Fibroblast of skin of abdomen (primary cell): ENCODE measurements around the gene ARID1B.

Experiments used
- DNase-seq: peaks from one replicate; pipeline ENCODE4 v3.0.0-alpha.2; 2013

ARID1B gene

DNA sequence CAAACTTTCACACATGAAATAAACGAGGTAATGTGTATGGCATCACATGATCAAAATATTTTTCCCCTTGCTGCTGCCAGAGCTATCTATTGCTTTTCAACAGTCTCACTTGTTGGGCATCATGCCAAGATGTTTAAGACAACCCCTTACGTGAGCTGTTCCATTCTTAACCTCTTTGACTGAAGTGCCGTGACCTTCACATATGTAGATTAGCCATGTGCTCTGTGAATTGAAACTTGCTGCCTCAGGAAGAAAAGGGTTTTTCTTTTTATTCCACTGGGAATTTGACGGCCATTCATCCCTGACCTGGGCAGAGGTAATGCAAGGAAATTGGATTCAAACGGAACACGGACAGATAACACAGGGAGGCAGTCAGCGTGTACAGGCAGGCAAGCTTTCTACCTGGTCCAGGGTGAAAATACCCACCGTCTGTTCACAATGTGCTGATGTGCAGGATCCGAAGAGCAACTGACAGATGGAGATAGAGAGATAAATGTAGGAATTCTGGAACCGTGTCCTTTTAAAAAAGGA lies 14.2 kb downstream of the ARID1B start:
- DNase-seq = peak; percentile 68

DNA sequence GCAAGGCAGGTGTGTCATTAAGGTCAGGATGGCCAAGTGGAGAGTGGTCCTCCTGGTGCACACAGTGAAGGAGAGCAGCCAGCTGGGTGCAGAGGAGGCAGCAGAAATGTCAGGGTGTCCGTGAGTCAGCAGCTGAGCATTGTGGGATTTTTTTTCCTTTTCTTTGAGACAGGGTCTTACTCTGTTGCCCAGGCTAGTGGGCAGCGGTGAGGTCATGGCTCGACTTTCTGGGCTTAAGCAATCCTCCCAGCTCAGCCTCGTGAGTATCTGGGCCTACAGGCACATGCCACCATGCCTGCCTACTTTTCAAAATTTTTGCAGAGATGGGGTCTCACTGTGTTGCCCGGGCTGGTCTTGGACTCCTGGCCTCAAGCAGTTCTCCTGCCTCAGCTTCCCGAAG lies 16.0 kb downstream of the ARID1B start:
- DNase-seq = no peak

DNA sequence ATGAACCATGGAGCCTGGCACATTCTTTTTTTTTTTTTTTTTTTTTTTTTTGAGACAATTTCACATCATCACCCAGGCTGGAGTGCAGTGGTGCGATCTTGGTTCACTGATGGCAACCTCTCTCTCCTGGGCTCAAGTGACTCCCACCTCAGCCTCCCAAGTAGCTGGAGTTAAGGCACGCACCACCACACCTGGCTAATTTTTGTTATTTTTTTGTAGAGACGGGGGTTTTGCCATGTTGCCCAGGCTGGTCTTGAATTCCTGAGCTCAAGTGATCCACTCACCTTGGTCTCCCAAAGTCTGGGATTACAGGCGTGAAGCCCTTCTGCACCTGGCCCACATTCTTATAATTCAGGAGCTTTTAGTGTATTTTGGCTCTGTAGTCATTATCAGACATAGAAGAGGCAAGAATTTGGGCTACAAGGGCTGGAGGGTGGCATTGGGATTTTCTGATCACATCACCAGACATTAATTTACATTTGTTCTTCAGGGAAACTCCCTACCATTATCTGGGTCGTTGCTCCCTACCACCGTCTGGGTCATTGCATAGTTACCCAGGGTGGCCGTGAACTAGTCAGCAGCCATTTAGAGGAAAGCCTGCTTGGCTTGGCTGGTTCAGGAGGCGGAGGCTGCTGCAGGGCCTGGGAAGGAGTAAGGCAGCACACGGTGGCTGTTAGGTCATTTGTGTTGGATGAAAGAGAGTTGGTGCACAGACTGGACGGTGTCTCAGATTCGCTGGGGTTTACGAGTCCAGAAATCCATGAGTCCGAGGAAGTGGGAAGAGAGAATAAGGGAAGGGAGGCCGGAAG lies 17.6 kb downstream of the ARID1B start:
- DNase-seq = no peak

DNA sequence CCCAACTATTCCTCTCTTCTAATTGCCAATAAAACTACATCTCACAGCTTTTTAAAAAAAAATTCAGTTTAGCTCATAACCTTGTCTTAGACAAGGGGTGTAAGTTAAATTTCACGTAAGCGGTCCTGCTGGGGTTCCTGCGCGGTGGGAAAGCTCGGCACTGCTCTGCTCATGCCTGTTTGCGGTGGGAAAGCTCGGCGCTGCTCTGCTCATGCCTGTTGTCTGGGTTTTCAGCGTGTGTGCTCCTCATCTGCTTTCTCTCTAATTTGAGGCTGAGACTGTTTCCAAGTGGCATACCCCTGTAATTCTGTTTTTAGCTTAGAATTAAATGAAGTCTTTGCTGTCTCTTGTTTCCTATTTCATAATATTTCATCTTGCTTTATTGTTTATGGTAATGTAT lies 18.6 kb downstream of the ARID1B start:
- DNase-seq = peak; percentile 33

DNA sequence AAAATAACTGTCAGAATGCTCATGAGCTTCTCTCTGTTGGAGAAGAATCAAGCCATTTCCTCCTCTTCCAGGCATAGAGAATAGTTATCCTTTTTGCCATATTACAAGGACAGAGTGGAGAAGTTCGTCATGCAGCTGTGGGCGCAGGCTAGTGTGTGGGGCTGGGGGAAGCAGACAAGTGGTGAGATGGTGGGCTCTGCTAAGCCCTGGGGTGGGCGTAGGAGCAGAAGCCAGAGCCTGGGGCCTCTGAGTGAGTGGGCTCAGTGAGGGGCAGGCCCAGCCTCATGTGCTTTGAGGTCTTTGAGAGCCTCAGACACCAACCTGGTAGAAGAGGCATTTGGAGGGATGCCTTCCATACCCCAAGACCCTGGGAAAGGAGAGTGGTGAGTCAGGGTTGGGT lies 19.4 kb downstream of the ARID1B start:
- DNase-seq = no peak

DNA sequence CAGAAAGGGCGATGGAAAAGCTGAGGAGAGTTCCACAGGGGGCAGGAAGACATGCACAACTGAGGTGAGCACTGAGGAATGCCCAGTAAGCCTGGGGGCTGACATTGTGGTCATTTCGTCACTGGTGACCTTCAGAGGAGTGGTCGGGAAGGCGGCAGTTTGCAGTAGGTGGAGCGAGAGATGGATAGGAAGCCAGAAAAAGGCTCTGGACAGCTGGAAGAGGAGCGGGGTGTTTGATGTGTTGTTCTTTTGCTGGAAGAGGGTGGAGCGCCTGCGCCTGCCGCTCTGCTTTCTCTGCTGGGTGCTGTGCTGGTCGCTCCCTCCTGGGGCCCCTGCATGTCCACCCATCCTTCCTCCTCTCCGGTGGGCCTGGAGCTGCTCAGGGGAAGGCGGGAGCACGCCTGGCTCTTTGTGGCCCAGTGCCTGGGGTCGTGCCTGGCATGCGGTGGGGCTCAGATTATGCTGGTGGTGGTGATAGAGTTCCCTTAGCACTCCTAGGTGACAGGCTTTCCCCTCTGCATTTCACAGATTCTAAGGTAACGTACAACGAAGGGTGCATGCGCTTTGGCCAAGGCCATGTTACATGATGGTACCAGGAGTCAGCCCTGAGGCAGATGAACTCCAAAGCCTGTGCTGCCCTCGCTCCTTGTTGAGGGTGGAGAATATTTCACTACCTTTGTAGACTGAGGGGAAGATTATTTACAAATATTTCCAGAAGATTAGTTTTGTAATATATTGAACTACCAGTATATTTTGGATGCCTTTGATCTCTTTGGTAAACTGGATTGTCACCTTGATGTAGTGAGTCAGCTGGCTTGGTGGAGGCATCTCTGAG lies 20.9 kb downstream of the ARID1B start:
- DNase-seq = no peak

DNA sequence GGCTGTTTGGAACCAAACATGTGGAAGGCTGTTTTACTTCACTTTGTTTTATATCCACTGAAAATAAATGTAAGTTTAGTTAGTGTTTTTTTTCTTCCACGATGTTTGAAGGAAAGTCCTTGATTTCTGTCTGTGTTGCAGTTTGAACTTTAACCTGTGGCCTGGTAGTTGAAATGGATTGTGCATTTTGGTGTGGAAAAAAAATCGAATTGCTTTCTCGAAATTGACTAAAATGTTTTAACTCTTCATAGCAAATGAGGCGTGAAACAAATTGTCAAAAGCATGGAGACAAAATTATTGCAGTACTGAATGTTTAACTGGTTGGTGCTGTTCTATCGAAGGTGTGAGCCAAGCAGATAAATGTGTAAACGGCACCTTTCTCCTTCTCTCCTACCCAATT lies 24.5 kb downstream of the ARID1B start:
- no peak for DNase-seq

DNA sequence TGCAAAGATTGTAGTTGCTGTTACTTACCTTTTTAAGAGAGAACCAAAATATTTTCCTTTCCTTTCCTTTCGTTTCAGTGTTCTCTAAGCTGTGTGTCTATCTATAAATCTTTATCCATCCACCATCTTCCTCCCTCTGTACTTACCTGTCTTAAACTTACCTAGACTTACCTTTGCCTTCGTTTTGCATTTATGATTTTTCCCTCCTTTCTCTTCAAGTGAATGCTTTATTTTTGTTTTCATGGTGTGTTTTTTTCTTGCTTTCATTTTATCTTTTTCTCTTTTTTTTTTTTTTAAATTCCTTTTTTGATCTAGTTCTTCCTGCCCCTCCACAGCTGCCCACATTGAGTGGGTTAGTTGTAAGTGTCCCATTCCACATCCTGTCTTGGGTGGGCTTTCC lies 26.2 kb downstream of the ARID1B start:
- DNase-seq = no peak

DNA sequence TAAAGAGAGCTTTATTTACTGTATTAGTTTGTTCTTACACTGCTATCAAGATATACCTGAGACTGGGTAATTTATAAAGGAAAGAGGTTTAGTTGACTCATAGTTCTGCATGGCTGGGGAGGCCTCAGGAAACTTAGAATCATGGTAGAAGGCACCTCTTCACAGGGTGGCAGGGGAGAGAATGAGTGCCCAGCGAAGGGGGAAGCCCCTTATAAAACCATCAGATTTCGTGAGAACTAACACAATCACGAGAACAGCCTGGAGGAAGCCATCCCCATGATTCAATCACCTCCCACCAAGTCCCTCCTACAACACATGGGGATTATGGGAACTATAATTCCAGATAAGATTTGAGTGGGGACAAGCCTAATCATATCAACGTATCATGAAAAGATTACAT lies 27.2 kb downstream of the ARID1B start:
- no peak for DNase-seq

DNA sequence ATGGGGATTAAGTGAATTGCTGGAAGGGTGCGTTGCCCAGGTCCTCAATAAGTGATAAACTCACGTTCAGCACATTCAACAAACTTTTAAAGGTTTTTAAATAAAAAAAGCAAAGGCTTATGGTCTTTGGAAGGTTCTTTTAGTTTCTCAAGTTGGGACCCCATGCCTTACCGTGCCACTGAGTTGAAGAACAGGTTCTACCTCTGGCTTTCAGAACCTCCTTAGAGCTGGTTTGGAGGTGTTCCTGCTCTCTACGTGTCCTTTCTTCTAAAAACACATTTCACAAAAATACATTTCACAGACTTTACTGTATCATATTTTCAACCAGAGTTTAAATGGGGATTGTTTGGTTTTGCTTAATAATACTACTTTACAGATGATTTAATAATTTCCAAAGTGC lies 29.0 kb downstream of the ARID1B start:
- DNase-seq = no peak

DNA sequence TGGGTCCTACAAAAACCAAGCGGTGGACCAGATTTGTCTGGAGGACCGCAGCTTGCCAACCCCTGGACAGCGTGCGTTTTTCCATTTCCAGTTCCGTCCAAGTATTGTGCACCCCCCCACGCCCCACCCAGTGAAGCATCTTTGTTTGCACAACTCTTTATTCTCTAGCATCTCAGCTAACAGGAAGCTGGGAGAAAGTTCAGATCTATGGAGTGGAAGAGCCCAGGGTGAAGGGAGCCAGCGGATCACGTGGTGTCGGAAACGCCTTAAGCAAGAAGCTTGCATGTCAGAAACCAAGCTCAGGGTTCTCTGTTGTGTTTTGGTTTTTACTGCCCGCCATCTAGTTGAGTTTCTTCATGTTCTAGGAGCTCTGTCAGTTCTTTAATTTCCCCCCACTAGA lies 29.9 kb downstream of the ARID1B start:
- no peak for DNase-seq

DNA sequence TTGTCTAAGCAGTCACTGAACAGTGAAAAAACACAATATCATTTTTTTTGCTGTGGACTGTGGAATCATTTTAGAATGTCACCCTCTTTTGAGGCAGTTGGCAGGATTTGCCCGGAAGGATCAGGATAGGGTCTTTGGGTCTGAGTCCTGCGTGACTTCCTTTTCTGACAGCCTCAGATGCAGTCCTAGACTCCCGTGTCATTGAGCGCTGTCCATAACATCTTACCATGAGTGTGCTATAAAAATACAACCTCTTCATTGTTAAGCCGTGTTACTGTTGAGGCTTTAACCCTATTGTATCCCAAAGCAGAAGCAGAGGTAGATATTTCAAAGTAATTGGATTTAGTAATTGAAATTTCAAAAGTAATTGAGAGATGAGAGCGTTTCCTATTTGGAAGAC lies 30.6 kb downstream of the ARID1B start:
- DNase-seq = no peak

DNA sequence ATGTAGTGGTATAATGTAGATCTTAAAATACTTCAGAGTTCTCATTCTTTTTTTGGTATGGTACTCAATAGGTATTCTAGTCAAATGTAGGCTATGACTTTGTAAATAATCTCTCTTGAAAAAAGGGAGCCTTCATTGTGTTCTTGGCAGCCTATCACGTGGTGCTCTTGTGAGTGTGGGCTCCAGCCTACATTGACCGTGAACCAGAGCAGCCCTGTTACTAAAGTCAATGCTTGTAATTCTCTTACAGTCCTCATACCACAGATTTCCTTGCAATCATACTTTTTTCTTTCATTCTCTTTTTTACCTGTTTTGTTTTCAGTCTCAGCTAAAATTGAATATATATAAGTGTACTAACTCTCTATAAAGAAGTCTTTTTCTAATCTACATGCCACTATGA lies 31.1 kb downstream of the ARID1B start:
- DNase-seq = peak; percentile 20

DNA sequence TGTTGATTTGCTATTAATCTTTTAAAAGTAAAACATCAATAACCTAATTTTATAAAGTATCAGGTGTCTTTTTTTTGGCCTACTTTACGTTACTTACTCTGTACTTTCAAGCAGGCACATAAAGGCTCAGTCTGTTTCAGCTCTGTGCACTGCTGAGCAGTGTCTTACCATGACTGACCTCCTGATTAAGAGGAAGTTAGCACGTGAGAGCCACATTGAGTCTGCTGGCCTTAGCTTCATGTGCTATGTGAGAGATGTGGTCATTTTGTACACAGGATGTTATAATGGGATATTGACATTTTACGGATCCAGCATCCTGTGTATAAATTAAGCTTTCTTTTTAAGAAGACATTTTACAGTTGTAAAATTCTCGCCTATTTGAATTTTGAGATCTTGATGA lies 31.9 kb downstream of the ARID1B start:
- DNase-seq = peak; percentile 28

DNA sequence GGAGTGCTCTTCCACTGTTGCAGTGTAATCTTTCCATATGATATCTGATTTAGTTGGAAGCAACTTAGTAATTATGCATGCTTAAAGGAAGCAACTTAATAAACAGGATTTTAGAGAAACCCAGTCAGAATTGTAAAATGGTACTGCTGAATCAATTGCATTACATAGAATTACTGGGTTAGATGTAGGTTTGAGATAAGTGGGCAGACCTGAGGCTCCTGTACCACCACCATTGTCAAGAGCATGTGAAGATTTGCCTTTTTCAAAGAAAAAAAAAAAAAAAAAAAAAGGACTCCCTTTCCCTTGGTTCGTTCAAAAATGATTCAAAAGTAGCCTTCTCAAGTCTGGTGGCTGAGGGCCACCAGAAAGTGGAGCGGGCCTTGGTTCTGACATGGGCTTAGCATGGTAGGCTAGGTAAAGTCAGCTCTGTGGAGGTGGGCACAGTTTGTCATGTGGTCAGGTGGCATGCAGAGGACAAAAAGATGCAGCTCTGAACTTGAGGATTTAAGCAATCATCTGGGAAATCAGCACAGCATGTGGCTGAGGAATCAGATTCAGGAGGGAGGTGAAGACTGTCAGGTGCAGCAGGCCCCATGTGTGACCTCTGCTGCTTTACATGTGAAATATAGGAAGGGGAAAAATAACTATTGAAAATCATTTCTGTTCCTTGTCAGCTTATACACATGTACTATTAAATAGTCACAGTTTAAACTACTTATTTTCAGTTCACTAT lies 32.4 kb downstream of the ARID1B start:
- DNase-seq = no peak

DNA sequence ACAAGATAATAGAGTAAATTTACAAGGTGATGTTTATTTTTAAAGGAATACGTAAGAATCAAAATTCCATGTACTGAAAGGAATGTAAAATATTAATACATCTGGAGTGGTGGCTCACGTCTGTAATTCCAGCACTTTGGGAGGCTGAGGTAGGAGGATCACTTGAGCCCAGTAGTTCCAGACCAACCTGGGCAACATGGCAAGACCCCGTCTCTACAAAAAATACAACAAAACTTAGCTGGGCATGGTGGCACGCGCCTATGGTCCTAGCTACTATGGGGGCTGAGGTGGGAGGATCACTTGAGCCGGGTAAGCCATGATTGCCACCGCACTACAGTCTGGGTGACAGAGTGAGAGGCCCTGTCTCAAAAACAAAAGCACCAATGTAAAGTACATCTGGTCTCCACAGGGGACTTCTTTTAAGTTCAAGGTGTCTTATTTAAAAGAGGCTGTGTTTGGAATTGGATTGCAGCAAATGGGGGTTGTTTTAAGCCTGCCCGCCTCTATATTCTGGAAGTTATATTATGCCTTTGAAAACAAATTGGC lies 36.9 kb downstream of the ARID1B start:
- no peak for DNase-seq

DNA sequence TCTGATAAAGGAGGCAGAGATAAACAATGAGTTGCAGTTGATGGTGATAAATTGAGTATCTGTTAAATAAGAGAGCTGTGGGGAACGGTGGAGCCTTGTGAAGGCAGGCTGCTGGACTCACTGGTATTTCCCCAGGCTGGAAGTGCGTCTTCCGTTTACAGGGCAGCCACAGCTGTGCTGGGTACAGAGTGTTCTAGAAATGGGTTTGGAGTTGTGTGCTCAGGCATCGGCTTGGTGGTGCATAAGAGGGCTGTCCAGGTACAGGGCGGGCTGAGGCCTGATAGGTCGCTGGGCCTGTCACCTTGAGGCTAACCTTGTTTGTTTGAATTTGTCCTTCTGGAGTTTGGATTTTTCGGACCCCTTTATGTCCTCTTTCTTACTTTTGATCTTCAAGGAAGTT lies 39.3 kb downstream of the ARID1B start:
- DNase-seq = no peak

DNA sequence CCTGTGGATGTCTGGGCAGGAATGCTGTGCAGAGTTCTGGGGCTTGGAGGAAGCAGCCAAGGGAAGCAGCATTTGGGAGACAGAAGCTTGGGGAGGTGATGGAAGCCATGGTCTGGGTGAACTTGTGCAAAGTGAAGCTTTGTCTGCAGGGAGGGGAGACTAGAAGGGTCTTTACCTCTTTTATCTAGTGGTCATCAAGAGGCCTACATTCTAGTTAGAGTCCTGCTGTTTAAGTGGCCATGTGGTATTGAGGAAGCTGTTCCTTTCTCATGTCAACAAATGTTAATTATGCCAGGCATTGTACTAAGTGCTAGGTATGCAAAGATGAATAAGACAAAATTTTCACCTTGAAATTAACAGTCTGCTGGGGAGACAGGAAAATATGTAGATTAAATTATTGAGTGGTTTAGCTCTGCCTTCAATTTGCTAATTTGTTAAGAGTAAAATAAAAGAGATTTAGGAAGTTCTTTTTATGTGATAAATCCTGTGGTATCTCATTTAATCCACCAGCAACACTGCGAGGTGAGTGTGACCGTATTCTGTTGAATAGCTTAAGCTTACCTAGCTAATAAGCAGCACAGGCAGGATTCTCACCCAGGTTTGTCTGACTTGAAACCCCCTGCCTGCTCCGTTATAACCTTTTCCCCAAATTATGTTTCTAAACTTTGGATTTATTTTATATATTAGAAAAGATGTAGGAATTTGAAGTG lies 43.1 kb downstream of the ARID1B start:
- no peak for DNase-seq

DNA sequence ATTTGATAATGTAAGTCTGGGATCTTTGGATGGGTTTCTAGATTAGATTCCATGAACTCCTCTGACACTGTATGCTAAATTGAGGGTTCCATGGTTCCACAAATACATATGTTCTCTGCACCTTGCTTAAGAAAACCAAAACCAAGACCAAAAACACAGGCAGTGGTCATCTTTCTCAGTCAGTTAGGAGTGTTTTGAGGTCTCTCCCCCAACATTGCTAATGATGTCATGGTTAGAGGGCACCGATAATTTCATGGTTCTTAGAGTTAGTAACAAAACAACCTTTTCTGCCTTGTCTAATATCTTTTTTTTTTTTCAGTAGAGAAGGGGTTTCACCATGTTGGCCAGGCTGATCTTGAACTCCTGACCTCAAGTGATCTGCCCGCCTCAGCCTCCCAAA lies 44.5 kb downstream of the ARID1B start:
- no peak for DNase-seq

DNA sequence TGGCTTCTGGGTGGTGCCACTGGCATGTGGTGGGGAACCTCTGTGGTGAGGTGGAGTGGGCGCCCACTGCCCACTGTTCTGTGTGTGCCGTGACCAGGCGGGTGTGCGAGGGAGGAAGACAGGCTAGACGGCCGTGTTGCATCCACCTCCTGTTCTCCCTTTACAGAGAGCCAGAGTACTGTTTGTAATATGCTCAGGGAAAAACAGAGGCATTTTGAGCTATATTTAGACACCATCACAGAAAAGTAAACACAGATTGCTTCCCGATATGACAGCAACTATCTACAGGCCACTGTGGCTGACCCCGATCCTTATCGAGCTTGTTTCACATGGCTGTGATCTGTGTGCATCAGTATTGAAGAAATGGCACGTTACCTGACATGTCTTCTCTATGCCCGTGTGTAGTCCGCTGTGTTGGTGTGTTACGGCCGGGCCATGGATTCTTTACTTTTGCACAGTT lies 45.6 kb downstream of the ARID1B start:
- DNase-seq = no peak

DNA sequence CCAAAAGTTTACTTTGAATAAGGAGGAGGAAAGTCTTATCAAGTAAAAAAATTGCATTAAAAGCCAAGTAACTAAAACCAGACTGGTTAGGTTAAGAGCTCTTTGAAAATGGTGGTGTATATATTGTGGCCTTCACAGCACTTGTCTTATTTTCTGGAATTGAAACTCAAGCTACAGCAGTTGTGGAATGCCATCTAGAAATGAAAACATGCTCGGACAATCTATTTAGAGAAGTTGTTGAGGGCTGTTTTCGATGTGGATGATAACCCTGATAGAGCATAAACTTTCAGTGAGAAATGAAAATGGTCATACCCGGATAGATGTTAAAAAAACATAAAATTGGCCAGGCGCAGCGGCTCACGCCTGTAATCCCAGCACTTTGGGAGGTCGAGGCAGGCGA lies 47.0 kb downstream of the ARID1B start:
- DNase-seq = no peak

DNA sequence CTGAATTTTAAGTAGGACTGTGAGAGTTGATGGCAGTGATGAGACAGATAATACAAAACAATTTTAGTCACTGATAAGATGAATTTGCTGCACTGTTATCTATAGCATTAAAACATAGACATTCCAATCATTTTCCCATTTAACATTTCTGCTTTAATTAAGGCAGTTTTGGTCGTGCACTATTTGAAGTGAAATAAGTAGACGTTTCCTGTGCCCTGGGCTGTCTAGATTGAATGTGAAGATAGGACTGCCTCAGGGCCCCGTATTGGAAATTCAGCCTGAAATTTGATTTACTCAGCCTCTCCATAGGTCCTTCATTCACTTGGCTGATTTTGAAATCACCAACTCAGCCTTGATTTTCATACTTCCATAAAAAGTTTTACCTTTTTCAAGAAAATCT lies 48.3 kb downstream of the ARID1B start:
- DNase-seq = no peak
